AG10803 (cell line): ENCODE measurements around the gene APOL5.

ENCODE experiments used
- DNase-seq: peaks from one replicate; pipeline ENCODE4 v3.0.0; 2010; ENCODE audit warnings: low read depth
- H3K4me3 ChIP-seq: 2 replicates; pipeline ENCODE4 v1.5.1; 2011; ENCODE audit warnings: mild to moderate bottlenecking, low read length, control low read depth
- TF ChIP-seq, protein P1 (sequence below): conservative IDR thresholded peaks from 2 replicates; pipeline ENCODE4 v1.5.1; 2011; ENCODE audit warnings: mild to moderate bottlenecking, low read length, control low read depth, inconsistent platforms

APOL5 gene

DNA sequence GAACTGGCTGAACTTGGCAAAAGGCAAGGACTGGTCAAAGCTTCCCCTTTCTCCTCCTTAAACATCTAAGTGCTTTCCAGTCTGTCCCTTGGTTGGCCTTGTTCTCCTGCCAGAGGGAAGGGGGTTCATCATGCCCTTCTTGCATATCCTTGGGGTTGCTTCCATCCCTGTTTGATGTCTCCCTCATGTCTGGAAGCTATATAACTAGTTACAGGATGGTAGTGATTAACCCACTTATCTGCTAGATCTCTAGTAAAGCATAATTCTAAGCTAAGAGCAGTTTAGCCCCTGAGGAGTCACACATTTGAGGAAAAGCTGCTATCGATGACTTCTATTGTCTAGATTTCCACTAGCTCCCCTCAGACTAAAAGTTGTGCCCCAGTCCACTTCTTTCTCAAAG lies 22.9 kb downstream of the APOL5 start:
- TF ChIP-seq, protein P1, sequence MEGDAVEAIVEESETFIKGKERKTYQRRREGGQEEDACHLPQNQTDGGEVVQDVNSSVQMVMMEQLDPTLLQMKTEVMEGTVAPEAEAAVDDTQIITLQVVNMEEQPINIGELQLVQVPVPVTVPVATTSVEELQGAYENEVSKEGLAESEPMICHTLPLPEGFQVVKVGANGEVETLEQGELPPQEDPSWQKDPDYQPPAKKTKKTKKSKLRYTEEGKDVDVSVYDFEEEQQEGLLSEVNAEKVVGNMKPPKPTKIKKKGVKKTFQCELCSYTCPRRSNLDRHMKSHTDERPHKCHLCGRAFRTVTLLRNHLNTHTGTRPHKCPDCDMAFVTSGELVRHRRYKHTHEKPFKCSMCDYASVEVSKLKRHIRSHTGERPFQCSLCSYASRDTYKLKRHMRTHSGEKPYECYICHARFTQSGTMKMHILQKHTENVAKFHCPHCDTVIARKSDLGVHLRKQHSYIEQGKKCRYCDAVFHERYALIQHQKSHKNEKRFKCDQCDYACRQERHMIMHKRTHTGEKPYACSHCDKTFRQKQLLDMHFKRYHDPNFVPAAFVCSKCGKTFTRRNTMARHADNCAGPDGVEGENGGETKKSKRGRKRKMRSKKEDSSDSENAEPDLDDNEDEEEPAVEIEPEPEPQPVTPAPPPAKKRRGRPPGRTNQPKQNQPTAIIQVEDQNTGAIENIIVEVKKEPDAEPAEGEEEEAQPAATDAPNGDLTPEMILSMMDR, result no peak
- DNase-seq, result no peak
- no peak overlapping the region for H3K4me3 ChIP-seq

DNA sequence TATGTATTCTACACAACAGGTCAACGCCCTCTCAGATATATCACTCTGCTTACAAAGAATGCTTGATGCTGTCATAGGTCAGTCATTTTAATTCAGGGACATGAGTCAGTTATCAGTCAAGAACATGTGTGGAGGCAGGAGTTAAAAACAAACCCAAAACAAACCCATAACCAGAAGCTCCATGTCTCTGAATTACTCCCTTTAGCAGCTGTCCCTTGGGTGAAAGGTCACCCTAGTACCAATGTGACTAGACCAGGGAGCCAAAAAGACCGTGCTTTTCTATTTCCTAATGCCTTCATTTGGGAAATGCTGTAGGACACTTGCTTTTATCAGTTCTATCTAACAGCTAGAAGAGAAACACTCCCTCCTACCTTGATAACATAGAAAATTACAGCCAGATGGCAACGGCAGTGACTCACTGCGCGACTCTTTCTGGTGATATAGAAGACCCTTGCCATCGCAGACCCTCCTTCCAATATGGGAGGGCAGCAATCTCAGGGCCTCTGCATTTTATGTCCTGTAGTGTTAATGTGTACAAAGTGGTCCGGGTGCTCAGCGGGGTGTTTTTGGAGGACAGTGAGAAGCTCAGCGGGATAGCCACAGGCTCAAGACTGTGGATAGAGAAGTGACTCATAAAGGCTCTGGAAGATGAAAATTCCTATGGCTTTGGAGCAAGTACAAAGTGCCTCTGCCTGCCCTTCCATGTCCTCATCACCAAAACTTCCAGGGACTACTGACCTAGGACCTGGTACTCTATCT lies 24.8 kb downstream of the APOL5 start:
- TF ChIP-seq, protein P1, result no peak

GRCh38 chr22:35743326-35743860 lies 25.7 kb downstream of the APOL5 start:
- peak; percentile 56 for DNase-seq
- H3K4me3 ChIP-seq, result no peak overlapping the region
- TF ChIP-seq, protein P1, result no peak

More for the DNA sequence above, 24.8 kb downstream of the APOL5 start:
- H3K4me3 ChIP-seq, result no peak overlapping the region
- peak; percentile 85 for DNase-seq

- TF ChIP-seq, protein P1, result no peak
- DNase-seq, result no peak
- H3K4me3 ChIP-seq, result no peak overlapping the region
Measured at GRCh38 chr22:35746248-35746647, 28.6 kb downstream of the APOL5 start.

GRCh38 chr22:35746946-35747703 lies 29.5 kb downstream of the APOL5 start:
- TF ChIP-seq, protein P1, result no peak
- no peak overlapping the region for H3K4me3 ChIP-seq

DNA sequence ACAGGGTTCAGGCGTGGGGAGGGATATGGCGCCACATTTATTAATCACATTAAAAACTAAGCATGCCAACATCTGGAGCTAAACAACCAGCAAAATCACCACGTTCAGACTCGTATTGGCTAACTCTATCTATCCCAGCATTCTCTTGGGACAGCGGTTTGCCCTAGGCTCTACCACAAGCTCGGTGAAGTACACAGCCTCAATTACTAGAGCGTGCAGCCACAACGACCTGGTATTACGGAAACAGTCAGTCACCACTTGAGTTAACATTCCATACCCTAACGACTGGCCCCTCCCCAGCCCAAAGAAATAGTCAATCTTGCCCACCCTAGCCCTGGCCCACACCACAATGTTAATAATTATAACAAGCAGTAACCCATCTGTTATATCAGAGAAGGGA lies 32.1 kb downstream of the APOL5 start:
- DNase-seq, result peak; percentile 82
- H3K4me3 ChIP-seq, result no peak overlapping the region
- TF ChIP-seq, protein P1, result no peak

More at GRCh38 chr22:35746946-35747703, 29.5 kb downstream of the APOL5 start:
- no peak for DNase-seq
